Measurements from ENCODE around the gene SYNGR1.

SYNGR1 gene

GRCh38 chr22:39381009-39381755 is 31.4 kb downstream of the SYNGR1 start:
- Histone ChIP-seq H3K9me3 (ENCODE audit: insufficient read depth, low read length) (no peaks in the 10 kb centered on the region), H4K20me1 (ENCODE audit: insufficient read depth, low read length) (no peaks in the 10 kb centered on the region), H3K9ac (ENCODE audit: low read length) (no peak overlapping the region), H3K36me3 (replicated peaks; ENCODE audit: low read depth, low read length) (peaks cover 5% of the 10 kb centered on the region), H3K4me3 (ENCODE audit: low read length) (no peak overlapping the region), H3K27ac (ENCODE audit: low read length) (no peak overlapping the region), H3K4me2 (ENCODE audit: low read length) (no peak overlapping the region), H3K79me2 (ENCODE audit: low read length) (no peaks in the 10 kb centered on the region), H2AFZ (ENCODE audit: low read depth, low read length) (no peak overlapping the region), H3K27me3 (ENCODE audit: low read depth, low read length) (no peaks in the 10 kb centered on the region), H3K4me1 (ENCODE audit: low read length) (peaks cover 12% of the 10 kb centered on the region)
- TF ChIP-seq EZH2phosphoT487 (IDR thresholded peaks at IDR 0.05; ENCODE audit: low read depth) (no peak), CTCF (IDR thresholded peaks at IDR 0.05; ENCODE audit: low read depth, low read length) (no peak)

- no peak overlapping the region for H2AFZ ChIP-seq (ENCODE audit: low read depth, low read length)
Observed at GRCh38 chr22:39381930-39382329, 32.1 kb downstream of the SYNGR1 start.

GRCh38 chr22:39382410-39382809 is 32.6 kb downstream of the SYNGR1 start:
- Histone ChIP-seq H3K4me1 (ENCODE audit: low read length) (peaks cover 12% of the 10 kb centered on the region), H3K9ac (ENCODE audit: low read length) (no peak overlapping the region), H3K79me2 (ENCODE audit: low read length) (no peaks in the 10 kb centered on the region), H3K27ac (ENCODE audit: low read length) (no peak overlapping the region), H3K4me2 (ENCODE audit: low read length) (no peak overlapping the region; the same call in 1 of the 2 replicates), H4K20me1 (ENCODE audit: insufficient read depth, low read length) (no peaks in the 10 kb centered on the region), H3K36me3 (replicated peaks; ENCODE audit: low read depth, low read length) (peaks cover 5% of the 10 kb centered on the region), H3K9me3 (ENCODE audit: insufficient read depth, low read length) (no peaks in the 10 kb centered on the region), H3K27me3 (ENCODE audit: low read depth, low read length) (no peaks in the 10 kb centered on the region), H3K4me3 (ENCODE audit: low read length) (no peak overlapping the region), H2AFZ (ENCODE audit: low read depth, low read length) (no peak overlapping the region)
- TF ChIP-seq CTCF (IDR thresholded peaks at IDR 0.05; ENCODE audit: low read depth, low read length) (no peak), EZH2phosphoT487 (IDR thresholded peaks at IDR 0.05; ENCODE audit: low read depth) (no peak)

More at GRCh38 chr22:39381930-39382329, 32.1 kb downstream of the SYNGR1 start:
- Histone ChIP-seq H3K4me3 (ENCODE audit: low read length) (no peak overlapping the region), H3K27ac (ENCODE audit: low read length) (no peak overlapping the region), H3K4me2 (ENCODE audit: low read length) (no peak overlapping the region; the same call in 1 of the 2 replicates), H3K9ac (ENCODE audit: low read length) (no peak overlapping the region), H3K9me3 (ENCODE audit: insufficient read depth, low read length) (no peaks in the 10 kb centered on the region), H3K79me2 (ENCODE audit: low read length) (no peaks in the 10 kb centered on the region), H4K20me1 (ENCODE audit: insufficient read depth, low read length) (no peaks in the 10 kb centered on the region), H3K27me3 (ENCODE audit: low read depth, low read length) (no peaks in the 10 kb centered on the region), H3K36me3 (replicated peaks; ENCODE audit: low read depth, low read length) (peaks cover 5% of the 10 kb centered on the region), H3K4me1 (ENCODE audit: low read length) (peaks cover 12% of the 10 kb centered on the region)
- TF ChIP-seq EZH2phosphoT487 (IDR thresholded peaks at IDR 0.05; ENCODE audit: low read depth) (no peak), CTCF (IDR thresholded peaks at IDR 0.05; ENCODE audit: low read depth, low read length) (no peak)

GRCh38 chr22:39383841-39384625 is 34.2 kb downstream of the SYNGR1 start:
- H3K27me3 ChIP-seq (ENCODE audit: low read depth, low read length): no peaks in the 10 kb centered on the region
- no peaks in the 10 kb centered on the region for H3K9me3 ChIP-seq (ENCODE audit: insufficient read depth, low read length)
- TF ChIP-seq CTCF (IDR thresholded peaks at IDR 0.05; ENCODE audit: low read depth, low read length) (no peak), EZH2phosphoT487 (IDR thresholded peaks at IDR 0.05; ENCODE audit: low read depth) (no peak)
- no peaks in the 10 kb centered on the region for H3K79me2 ChIP-seq (ENCODE audit: low read length)
- H3K9ac ChIP-seq (ENCODE audit: low read length): no peak overlapping the region
- H3K4me3 ChIP-seq (ENCODE audit: low read length): no peak overlapping the region
- H2AFZ ChIP-seq (ENCODE audit: low read depth, low read length): no peak overlapping the region
- no peak overlapping the region for H3K4me2 ChIP-seq (ENCODE audit: low read length)
- no peaks in the 10 kb centered on the region for H4K20me1 ChIP-seq (ENCODE audit: insufficient read depth, low read length)
- peaks cover 19% of the 10 kb centered on the region for H3K4me1 ChIP-seq (ENCODE audit: low read length)
- H3K27ac ChIP-seq (ENCODE audit: low read length): no peak overlapping the region
- H3K36me3 ChIP-seq (replicated peaks; ENCODE audit: low read depth, low read length): no peaks in the 10 kb centered on the region

All from OCI-LY3 (cell line).